Inflammatory macrophage treated with lipopolysaccharide for 4 hours (primary cell): Measurements from ENCODE around the gene PDLIM4.

Experiments used
- DNase-seq: peaks from one replicate; pipeline ENCODE4 v3.0.0-alpha.2; 2020

PDLIM4 gene

DNA sequence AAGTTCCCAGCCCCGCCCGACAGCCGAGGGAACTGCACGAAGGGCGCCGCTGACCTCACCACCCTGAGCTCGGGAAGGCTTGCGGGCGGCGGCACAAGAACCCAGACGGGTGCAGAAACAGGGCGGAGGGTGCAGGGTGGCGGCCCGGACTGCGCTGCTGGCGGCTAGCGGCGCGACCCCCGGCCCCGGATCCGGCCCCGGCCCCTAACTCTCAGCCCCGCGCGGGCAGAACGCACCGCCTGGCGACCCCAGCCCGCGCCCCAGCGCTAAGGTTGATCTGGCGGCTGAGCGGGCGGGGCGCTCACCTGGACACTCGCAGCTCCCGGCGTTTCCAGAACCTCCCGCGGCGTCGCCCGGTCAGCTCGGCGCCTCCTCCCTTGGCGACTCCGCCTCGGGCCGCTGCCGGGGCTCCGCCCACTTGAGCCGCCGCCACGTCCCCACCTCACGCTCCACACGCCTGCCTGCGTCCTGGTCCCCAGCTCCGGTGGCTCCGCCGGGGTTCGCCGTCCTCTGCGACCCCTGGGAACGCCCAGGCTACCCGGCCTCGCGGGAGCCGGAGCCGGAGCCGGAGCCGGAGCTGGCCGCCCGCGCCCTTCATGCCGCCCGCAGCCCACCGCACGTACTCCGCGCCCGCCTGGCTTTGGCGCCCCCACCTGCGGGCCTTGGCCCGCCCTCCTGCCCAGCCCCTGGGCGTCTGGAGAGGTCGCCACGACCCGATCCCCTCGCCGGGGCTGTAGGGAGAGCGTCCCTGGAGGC, 29.8 kb upstream of the PDLIM4 start, which contains the start of gene P4HA2:
Gene P4HA2, minus strand, starts transcription at position 369 of the 756 bp plus-strand sequence. CDS start 9,227 bp downstream, outside the sequence.
- peak; percentile 69 for DNase-seq

DNA sequence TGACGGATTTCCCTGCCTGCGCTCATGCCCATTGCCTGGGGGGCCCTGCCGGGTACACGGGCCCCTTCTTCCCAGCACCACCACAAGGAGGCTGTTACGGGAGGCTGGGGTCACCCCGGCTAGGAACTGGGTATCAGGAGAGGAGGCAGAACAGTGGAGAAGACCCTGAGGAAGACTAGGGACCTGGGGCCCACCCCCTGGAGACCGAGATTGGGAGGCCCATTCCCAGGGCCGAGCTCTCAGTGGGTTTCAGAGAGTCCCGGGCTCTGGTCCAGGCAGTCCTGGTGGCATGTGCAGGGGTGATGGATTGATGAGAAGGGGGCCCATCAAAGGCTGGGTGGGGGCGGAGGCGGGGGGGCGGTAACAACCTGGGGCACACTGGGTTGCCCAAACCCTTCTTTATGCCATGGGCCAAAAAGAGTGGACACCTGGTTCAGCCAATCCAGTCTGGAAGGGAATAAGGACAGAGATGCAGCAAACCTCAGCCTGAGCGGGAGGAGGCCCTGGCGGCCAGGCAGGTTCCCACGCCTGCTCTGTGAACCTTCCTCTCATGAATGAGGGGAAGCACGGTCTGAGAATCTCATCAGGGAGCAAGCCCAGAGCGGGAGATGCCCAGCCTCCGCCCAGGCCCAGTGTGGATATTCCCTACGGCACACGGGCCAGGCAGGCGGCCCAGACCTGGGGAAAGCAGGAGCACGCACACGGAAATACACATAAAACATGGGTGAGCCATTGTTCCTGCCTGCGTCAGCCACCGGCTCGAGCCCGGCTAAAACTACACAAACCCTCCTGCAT, 29.1 kb upstream of the PDLIM4 start:
- no peak for DNase-seq

DNA sequence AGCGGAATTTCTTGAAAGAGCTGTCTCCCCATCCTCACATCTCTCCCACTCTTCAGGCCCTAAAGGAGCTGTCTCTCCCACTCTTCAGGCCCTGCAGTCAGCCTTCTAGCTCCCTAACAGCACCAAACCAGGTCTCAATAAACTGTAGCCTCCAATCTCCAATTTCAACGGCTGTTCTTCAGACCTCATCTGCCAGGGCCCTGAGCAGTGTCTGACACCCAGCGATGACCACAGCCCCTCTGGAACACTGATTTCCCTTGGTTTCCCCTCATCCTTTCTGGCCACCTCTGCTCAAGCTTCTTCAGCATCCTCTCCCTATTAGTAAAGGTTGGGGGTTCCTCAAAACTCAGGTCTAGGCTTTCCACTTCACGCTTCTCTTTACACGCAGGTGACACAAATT, 28.3 kb upstream of the PDLIM4 start:
- DNase-seq, result no peak

DNA sequence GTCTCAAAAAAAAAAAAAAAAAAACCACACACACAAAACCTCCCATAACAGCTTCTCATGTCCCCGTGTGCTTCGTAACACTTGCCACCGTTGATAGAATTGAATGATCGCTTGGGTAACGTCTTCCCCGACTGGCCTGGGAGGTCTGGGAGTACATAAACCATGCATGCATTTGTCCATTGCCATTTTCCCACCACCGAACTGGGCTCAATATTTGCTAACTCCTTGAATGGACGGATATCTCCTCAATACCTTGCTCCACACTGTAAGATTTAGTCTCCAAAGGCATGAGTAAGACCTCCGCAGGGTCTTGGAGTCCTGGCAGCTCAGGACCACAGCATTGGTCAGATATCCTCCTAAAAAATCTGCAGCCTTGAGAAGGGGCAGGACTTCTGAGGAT, 26.6 kb upstream of the PDLIM4 start:
- DNase-seq, result no peak

DNA sequence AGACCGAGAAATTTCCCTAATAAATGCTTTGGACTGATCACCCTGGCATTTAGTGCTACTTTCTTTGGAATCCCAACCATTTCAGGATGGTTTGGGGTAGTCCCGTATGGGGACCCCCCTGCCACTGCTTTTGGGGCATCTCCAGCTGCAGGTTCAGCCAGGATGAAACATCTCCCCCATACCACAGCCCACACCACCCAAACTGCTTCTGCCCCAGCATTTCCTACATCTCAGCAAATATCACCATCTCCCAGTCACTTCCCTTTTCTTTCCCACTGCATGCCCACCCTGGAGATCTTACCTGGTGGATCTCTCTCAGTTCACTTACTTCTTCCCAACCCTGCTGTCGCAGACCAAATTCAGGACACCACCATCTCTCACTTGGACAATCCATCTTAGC, 25.0 kb upstream of the PDLIM4 start:
- no peak for DNase-seq

DNA sequence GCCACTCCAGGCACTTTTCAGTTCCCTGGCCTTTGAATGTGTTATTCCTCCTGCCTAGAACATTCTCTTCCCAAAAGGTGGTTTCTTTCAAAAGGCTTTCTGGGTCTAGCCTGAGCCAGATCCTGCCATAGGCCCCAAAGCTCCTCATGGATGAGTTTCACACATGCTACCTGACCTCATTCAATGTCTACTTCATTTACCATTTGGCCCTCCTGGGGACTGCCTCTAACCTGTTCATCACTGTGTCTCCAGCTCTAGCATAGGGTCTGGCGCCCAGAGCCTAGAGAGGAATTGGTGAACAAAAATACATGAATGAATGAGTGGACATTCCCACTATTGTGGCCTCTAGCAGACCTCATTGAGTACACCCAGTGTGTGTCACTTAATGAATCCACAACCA, 24.4 kb upstream of the PDLIM4 start:
- DNase-seq, result no peak

DNA sequence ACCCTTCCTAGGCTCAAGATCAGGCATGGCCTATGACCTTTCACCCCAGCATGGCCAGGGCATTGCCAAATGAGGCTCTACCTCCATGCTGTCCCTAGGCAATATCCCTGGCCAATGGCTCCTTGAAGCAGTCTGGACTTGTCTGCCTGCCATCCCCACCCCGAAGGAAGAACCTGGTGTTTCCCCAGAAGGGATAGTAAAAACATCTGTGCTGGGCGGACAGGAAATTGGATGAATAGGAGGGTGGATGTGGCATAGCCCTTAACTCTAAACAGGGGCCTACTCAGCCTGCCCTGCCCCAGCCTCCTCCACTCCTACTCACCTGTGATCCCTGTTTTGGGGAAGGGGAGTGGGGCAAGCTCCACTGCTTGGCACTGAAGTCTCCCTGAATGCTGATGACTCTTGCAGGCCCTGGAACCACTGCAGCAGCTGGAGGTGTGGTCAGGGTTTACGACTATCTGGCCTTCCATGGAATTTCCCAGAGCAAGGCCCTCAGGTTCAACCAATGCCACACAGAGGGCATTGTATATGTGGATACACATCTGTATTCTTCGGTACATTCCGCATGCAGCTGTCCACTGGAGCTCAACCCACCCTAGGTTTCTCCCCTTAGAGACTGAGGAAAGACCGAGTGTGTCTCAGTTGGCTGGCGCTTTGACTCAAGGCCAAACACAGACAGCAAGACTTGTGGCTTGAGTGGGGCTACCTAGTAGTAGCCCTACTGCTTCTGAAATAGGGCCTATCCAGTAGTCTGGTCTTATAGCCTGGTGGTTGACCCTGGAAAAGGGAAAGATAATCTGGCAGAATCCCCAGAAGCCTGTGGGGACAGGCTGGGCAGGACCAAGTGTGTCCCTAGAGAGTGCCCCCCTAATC, 23.4 kb upstream of the PDLIM4 start:
- DNase-seq, result no peak

DNA sequence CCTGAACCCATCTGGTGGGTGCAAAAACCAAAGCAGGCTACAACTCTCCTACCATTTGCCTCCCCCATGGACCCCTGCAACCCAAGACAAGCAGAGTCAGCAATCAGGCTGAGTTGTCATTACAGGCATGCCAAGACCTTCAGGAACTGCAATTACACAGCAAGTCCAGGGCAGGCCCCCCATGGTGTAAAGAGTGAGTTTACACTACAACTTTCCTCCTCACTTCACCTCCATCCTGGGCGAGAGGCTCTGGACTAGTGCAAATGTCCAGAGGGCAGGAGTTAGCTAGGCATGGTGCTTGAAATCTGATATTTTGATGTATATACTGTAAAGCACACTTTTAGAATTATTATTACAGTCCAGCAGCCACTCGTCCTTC, 22.8 kb upstream of the PDLIM4 start:
- DNase-seq, result no peak

DNA sequence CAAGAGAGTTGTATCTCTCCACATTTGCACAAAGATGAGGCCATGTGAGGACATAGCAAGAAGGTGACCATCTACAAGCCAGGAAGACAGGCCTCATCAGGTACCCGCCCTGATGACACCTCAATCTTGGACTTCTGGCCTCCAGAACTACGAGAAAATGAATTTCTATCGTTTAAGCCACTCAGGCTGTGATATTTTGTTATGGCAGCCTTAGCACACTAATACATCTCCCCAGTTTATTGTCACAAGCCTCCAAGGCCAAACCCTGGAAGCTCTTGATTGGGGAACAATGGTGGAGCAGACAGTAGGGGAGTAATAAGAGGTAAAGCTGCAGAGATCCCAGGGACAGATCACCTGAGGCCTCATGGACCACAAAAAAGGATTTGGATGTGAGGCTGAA, 22.2 kb upstream of the PDLIM4 start:
- no peak for DNase-seq

DNA sequence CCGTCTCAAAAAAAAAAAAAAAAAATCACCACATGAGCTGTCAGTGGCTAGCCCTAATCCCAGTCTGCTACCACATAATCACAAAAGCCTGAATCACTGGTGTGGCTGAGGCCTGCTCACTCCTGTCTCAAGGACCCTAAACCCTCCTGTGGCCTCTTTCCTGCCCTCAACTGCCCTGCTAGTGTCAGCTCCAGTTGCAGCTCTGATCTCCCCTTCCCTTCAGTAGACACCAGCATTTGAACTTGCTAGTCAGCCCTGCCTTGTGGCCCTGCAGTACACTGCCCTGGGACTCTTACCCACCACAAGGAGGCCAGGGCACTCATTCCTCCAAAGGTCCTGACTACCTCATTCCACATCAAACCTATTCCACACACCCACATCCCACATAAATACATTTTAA, 20.4 kb upstream of the PDLIM4 start:
- DNase-seq, result no peak

DNA sequence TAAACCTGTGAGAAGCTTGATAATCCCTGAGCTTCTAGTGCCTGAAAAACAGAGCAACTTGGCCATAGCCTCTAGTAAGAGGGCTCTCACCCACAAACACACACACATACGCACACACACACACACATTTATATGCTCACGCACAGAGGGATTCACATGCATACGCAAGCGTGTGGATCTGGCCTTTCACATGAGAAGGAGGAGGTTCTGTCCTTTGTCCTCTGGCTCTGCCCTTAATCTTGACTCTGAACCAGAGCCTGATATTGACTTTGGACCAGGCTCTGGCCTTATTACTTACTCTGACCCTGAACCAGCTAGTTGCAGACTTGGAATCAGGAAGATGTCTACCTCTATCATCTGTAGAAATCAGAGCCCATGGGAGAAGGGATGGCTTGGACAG, 19.8 kb upstream of the PDLIM4 start:
- DNase-seq, result no peak

DNA sequence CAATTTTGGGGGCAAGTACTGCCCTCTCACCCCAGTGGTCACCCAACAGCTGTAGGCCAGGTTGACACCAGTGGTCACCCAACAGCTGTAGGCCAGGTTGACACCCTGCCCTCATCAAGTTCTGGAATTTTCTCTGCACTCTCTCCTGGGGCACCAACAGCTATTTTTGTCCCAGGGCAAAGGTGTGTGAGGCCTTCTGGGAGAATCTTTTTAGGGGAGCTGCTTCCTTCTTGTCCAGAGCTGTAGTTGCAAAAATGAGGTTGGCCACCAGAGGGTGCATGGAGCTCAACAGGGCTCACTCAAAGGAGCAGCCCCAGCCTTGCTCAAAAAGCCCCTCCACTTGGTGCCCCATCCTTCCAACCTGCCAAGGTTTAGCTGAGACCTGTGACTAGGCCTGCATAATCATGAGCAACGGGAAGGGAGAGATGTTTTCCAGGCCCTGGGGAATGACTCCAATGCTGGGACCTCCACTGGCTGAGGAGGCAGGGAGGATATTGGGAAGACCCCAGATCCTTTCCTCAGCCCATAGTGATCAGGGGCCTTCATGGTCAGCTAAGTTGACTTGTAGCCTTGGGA, 19.2 kb upstream of the PDLIM4 start:
- peak; percentile 68 for DNase-seq

DNA sequence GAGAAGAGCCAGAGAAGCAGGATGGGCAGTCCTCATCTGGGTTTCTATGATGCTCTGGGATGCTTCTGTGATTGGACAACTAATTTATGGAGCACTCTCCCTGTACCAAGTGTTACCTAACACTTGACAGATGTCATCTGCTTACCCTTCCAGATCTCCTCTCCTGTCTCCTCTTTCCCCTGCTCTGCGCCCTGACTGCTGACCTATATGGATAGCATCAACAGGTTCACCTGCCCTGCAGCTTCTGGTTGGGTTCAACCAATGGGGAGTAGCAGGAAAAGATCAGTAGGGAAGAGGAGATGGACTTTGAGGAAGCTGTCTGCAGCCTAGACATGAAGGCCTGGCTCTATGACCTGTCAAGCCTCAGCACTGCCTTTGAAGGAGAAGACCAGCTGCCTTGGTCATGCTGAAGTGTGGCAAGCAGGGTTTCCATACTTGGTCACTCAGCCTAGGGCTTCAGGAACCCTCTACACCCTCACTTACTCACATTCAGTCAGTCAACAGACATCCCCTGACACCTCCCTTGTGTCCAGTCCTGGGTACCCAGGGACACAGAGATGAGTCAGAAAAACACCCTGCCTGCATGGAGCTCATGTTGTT, 18.5 kb upstream of the PDLIM4 start:
- peak; percentile 13 for DNase-seq

DNA sequence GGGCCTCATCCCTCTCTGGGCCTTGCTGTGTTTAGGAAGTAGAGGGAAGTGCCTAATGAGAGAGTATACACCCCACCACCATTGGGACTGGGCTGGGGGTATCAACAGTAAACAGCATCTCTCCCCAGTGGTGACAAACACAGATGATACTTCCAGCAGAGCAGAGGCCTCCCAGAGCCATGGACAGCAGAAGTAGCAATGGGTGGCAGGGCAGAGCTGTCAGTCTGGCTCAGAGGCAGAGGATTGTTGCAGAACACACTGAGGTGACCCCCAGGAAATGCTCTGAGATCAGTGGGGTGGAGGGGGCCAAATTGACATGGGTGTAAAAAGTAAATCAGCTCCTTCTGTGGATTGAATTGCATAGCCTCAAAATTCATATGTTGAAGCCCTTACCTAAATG, 17.7 kb upstream of the PDLIM4 start:
- DNase-seq, result no peak

DNA sequence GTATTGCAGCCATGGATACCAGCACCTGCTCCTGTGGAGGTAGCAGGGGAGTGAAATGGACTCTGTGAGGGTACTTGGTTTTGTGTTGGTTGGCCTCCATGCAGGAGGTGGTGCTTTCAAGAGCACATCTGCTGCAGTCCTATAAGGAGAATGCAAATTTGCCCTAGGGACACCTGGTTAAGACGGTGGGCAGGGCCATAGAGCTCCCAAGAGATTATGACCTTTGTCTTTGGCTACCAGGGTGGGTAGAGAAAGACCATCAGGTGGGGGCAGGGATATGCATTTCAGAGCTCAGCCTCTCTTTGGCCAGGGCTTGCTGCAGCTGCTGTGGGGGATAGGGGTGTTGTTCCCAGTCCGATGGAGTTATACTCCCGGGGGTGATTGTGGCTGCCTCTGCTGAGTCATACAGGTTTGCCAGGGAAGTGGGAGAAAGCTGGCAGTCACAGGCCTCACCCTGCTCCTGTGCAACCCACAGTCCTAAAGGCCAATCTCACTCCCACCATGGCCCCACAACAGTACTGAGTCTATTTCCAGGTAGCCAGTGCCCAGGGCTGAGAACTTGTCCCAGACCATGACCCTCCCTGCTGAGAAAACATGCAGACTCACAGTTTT, 14.0 kb upstream of the PDLIM4 start:
- DNase-seq, result no peak

DNA sequence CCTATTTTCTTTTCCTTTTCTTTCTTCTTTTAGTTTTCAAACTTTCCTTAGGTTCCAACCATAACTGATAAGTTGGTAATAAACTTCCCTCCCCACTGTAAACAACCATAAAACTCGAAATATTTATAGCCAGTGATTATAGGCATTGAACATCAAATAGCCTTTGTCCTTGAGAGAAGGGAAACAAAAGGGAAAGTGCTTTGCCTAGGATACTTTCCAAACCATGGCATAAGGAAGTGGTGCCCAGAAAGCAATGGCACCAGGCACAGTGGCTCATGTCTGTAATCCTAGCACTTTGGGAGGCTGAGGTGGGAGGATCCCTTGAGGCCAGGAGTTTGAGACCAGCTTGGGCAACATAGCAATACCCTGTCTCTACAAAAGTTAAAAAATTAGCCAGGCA, 11.9 kb upstream of the PDLIM4 start:
- no peak for DNase-seq

DNA sequence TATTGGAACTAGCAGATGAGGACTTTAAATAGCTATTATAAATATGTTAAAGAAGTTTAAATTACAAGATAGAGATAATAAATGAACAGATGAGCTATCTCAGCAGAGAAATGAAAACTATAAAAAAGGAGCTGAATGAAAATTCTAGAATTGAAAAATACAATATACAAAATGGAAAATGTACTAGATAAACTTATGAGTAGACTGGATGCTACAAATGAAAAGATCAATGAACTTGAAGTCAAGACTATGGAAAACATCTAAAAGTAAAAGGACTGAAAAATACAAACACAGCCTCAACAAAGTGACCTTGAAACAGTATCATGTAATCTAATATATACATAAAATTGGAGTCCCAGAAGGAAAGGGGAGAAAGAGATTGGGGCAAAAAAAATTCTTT, 10.7 kb upstream of the PDLIM4 start:
- DNase-seq, result no peak

DNA sequence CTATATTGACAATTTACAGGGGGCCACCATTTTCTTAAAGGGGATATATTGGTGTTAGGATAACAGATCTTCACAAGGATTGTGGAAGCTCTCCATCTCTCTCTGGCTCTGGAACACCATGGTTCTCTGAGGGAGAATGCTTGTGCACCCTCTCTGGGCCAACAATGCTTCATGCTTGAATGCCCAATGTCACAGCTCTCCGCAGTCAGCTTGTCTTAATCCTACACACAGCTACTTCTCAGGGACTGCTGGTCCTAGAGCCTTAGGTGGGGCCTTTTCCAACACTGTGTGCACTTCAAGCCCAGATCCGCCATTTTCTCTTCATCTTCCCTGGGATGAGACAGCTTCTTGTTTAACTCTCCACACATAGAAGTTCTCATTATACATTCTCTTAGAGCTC, 6.9 kb upstream of the PDLIM4 start:
- no peak for DNase-seq

DNA sequence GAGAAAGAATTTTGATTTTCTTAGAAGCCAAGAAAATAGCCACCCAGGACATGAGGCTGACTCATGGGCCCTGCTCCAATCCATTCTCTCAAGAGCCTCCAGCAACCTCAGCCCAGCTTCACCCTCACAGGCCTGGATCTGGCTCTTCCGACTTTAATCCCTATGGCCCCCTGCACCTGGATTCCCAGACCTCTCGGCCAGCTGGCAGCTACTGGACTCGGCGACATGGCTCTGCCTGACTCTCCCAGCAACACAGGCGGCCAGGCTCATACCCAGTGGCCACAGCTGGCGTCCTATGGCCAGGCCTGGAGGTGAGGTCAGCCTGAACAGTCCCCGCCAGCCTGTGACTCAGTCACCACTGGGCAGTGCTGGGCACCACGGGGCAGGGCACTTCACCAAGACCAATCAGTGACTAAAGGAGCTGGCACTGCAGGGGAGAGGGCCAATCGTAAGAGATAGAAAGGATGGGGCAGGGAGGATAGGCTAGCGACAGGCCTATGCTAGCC, 6.2 kb upstream of the PDLIM4 start:
- DNase-seq, result no peak

DNA sequence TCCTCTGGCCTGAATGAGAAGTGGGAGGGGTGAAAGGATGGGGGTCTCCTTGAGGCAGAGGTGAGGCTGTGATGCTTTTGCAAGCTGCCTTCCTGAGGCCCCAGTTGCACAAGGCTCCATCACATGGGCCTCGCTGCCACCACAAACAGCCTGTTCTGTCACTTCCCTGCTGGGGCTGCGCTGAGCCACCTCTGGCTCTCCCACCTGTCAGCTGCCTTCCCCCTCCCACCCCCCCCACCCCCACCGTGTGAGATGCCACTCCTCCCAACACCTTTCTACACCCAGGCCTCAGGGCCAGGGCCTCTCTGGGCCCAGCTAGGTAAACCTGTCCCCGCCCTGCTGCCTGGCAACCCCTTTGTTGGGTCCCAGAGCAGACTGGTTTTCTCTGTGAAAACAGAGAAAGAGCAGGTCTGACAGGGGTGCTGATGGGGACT, 4.5 kb upstream of the PDLIM4 start:
- DNase-seq, result no peak

DNA sequence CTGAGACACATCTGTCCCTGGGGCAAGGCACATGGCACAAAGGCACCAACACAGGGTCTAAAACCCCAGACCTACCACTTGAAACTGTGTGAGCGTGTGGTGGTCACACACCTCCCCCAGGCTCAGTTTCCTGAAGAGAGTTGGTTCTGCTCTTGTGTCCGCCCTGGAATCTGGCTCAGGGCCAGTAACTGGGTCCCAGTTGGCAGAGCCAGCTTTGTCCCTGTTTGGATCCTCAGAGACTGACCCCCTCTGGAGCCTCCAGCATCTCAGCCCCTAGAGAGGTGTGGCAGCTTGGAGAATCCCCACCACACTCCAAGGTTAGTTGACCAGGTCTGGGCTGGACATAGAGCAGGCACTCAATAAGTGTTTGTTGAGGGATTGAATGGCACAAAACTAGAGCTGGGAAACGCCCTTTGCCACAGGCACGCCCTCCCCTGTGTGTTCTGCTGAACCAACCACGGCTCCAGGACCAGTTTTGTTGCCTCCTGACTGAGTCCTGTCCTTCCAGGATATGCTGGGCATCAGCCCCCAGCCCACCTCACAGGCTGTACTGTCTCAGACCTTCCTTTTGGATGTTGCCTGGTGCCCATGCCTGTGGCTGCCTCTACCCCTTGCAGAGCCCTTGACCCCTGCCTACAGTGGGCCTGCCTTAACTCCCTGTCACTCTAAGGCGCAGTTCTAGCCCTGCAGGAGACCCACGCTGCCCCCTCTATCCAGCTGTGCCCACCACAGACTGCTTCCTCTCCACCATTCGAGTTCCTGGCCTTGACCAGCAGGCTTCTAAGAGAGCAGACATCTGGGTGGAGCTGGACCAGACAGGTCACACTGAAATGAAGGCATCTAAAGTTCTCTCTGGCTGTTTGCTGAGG, 3.8 kb upstream of the PDLIM4 start:
- no peak for DNase-seq
